Fibroblast of lung (primary cell): ENCODE data around the gene CHAT. TPM values are rescaled to one million over a fixed set of nuclear protein-coding genes. Genes with fewer than 3 reads are reported as not detected.

Source experiments
- DNase-seq, 2 donors: peaks; one replicate each; pipeline versions ENCODE4 v3.0.0 to v3.0.0-alpha.2; 2010; ENCODE audit warnings: low read depth in 2 of 2
- H2AFZ ChIP-seq: 2 replicates; pipeline ENCODE4 v1.5.1; 2012; ENCODE audit warnings: low read length, control low read depth, inconsistent platforms
- H3K27ac ChIP-seq: 2 replicates; pipeline ENCODE4 v1.5.1; 2011; ENCODE audit warnings: low read length, control low read depth; ENCODE audit not compliant: insufficient read depth
- H3K27me3 ChIP-seq: 2 replicates; pipeline ENCODE4 v1.5.1; 2011; ENCODE audit warnings: mild to moderate bottlenecking, low read length; ENCODE audit not compliant: control insufficient read depth, insufficient read depth
- H3K36me3 ChIP-seq: 2 replicates; pipeline ENCODE4 v1.5.1; 2011; ENCODE audit warnings: low read length; ENCODE audit not compliant: control insufficient read depth, insufficient read depth
- H3K4me1 ChIP-seq: 2 replicates; pipeline ENCODE4 v1.5.1; 2011; ENCODE audit warnings: low read length; ENCODE audit not compliant: control insufficient read depth, insufficient read depth; ENCODE audit errors: extremely low read depth
- H3K4me2 ChIP-seq: 2 replicates; pipeline ENCODE4 v1.5.1; 2011; ENCODE audit warnings: low read length, control low read depth; ENCODE audit not compliant: insufficient read depth; ENCODE audit errors: extremely low read depth
- H3K4me3 ChIP-seq, 4 experiments: fragments of 200-600 bp in 1 of 4; sonication (generic) in 1 of 4; replicated peaks in 1 of 4; 2 replicates each; pipeline ENCODE4 v1.5.1; 2011 to 2016; ENCODE audit warnings: low read length in 4 of 4, low read depth in 3 of 4, mild to moderate bottlenecking in 3 of 4, control low read depth in 2 of 4, inconsistent platforms in 1 of 4, mixed read lengths in 1 of 4; ENCODE audit not compliant: insufficient read depth in 1 of 4; ENCODE audit errors: control extremely low read depth in 1 of 4
- H3K79me2 ChIP-seq: 2 replicates; pipeline ENCODE4 v1.5.1; 2012; ENCODE audit warnings: mild to moderate bottlenecking, low read length, inconsistent platforms; ENCODE audit not compliant: control insufficient read depth, insufficient read depth
- H3K9ac ChIP-seq: 2 replicates; pipeline ENCODE4 v1.5.1; 2011; ENCODE audit warnings: mild to moderate bottlenecking, low read length, control low read depth; ENCODE audit not compliant: insufficient read depth
- H3K9me3 ChIP-seq: 2 replicates; pipeline ENCODE4 v1.5.1; 2012; ENCODE audit warnings: low read depth, low read length; ENCODE audit not compliant: control insufficient read depth, insufficient read depth
- H4K20me1 ChIP-seq: 2 replicates; pipeline ENCODE4 v1.5.1; 2011; ENCODE audit warnings: low read length; ENCODE audit not compliant: control insufficient read depth, insufficient read depth; ENCODE audit errors: extremely low read depth
- CTCF ChIP-seq, 2 donors: IDR thresholded peaks in 1 of 2; conservative IDR thresholded peaks in 1 of 2; 1 replicate in 1 of 2; 2 replicates in 1 of 2; pipeline ENCODE4 v1.5.1; 2011 to 2012; ENCODE audit warnings: low read length in 2 of 2, control low read depth in 1 of 2, inconsistent platforms in 1 of 2, low read depth in 1 of 2, mild to moderate bottlenecking in 1 of 2
- EZH2 ChIP-seq: IDR thresholded peaks from 2 replicates; pipeline ENCODE4 v1.5.1; 2012; ENCODE audit warnings: low read length, control low read depth, mild to moderate bottlenecking; ENCODE audit errors: missing control alignments
- polyA plus RNA-seq, 2 donors: library from polyadenylated mRNA; depleted of rRNA in 1 of 2; stranded (reverse) in 1 of 2; unstranded in 1 of 2; fragments of >200 nt; gene quantifications; 2 replicates each; pipeline ENCODE4 v1.2.1, GENCODE V29; 2011 to 2012; ENCODE audit warnings: missing spikeins in 1 of 2
- total RNA-seq: library from RNA; depleted of rRNA; stranded (reverse); fragments of >200 nt; gene quantifications from 2 replicates; pipeline ENCODE4 v1.2.1, GENCODE V29; 2014

The CHAT gene
- total and polyA plus RNA-seq, 2 donors (not counting 1 experiment from before 2014, with no cell fraction given), result not detected

GRCh38 chr10:49656845-49657493 lies 43.1 kb downstream of the CHAT start:
- Histone ChIP-seq H3K9me3 (no peaks in the 10 kb centered on the region), H3K4me3 (no peak overlapping the region), H3K27me3 (no peaks in the 10 kb centered on the region), H3K27ac (no peak overlapping the region), H3K4me1 (no peaks in the 10 kb centered on the region), H4K20me1 (no peaks in the 10 kb centered on the region), H2AFZ (no peak overlapping the region), H3K9ac (no peak overlapping the region), H3K36me3 (no peaks in the 10 kb centered on the region), H3K4me2 (no peak overlapping the region), H3K79me2 (no peaks in the 10 kb centered on the region)
- DNase-seq, result no peak
- TF ChIP-seq EZH2, result no peak

- Histone ChIP-seq H3K79me2 (no peaks in the 10 kb centered on the region), H3K4me3 (no peak overlapping the region), H3K9me3 (no peaks in the 10 kb centered on the region), H3K36me3 (no peaks in the 10 kb centered on the region), H3K27me3 (no peaks in the 10 kb centered on the region), H3K4me2 (no peak overlapping the region), H3K27ac (no peak overlapping the region), H4K20me1 (no peaks in the 10 kb centered on the region), H2AFZ (no peak overlapping the region), H3K4me1 (no peaks in the 10 kb centered on the region), H3K9ac (no peak overlapping the region)
- TF ChIP-seq CTCF (conservative IDR thresholded peaks at IDR 0.05 in 1 of 2, IDR thresholded peaks at IDR 0.05 in 1 of 2; ENCODE audit: low read depth in 1 of 2, low read length in 2 of 2), result no peak
- TF ChIP-seq EZH2, result no peak
- no peak for DNase-seq
These were observed 43.8 kb downstream of the CHAT start for GRCh38 chr10:49657606-49658005.

- Histone ChIP-seq H3K36me3 (no peaks in the 10 kb centered on the region), H3K4me2 (no peak overlapping the region), H2AFZ (no peak overlapping the region), H3K27me3 (no peaks in the 10 kb centered on the region), H3K9me3 (no peaks in the 10 kb centered on the region), H4K20me1 (no peaks in the 10 kb centered on the region), H3K9ac (no peak overlapping the region), H3K79me2 (no peaks in the 10 kb centered on the region), H3K27ac (no peak overlapping the region), H3K4me3 (no peak overlapping the region), H3K4me1 (no peaks in the 10 kb centered on the region)
- TF ChIP-seq EZH2, result no peak
- no peak for DNase-seq
These were observed 47.5 kb downstream of the CHAT start for GRCh38 chr10:49661140-49661856.
